Measurements from ENCODE around the gene ERBB4. TPM values are rescaled to one million over a fixed set of nuclear protein-coding genes. Genes with fewer than 3 reads are reported as not detected.

Gene ERBB4
- total RNA-seq, 1 donor from 2014 or later = 2.6 TPM

- TF ChIP-seq CTCF (IDR thresholded peaks at IDR 0.05; ENCODE audit: insufficient read depth, low read length, poor library complexity, severe bottlenecking) = no peak
- Histone ChIP-seq H3K27me3 (ENCODE audit: control insufficient read depth, insufficient read depth, low read length) (no peaks in the 10 kb centered on the region), H3K4me3 (ENCODE audit: low read depth, low read length) (no peak overlapping the region), H3K36me3 (ENCODE audit: control insufficient read depth, insufficient read depth, low read length) (no peaks in the 10 kb centered on the region)
- DNase-seq (ENCODE audit: low read depth) = no peak
These were observed 115.5 kb downstream of the ERBB4 start for GRCh38 chr2:212423089-212423488.

GRCh38 chr2:212421556-212422334 lies 116.9 kb downstream of the ERBB4 start:
- Histone ChIP-seq H3K36me3 (ENCODE audit: control insufficient read depth, insufficient read depth, low read length) (no peaks in the 10 kb centered on the region), H3K27me3 (ENCODE audit: control insufficient read depth, insufficient read depth, low read length) (no peaks in the 10 kb centered on the region), H3K4me3 (ENCODE audit: low read depth, low read length) (no peak overlapping the region)
- TF ChIP-seq CTCF (IDR thresholded peaks at IDR 0.05; ENCODE audit: insufficient read depth, low read length, poor library complexity, severe bottlenecking) = no peak
- no peak for DNase-seq (ENCODE audit: low read depth)

GRCh38 chr2:212416086-212416485 lies 122.5 kb downstream of the ERBB4 start:
- Histone ChIP-seq H3K36me3 (ENCODE audit: control insufficient read depth, insufficient read depth, low read length) (no peaks in the 10 kb centered on the region), H3K4me3 (ENCODE audit: low read depth, low read length) (no peak overlapping the region), H3K27me3 (ENCODE audit: control insufficient read depth, insufficient read depth, low read length) (no peaks in the 10 kb centered on the region)
- TF ChIP-seq CTCF (IDR thresholded peaks at IDR 0.05; ENCODE audit: insufficient read depth, low read length, poor library complexity, severe bottlenecking) = no peak
- no peak for DNase-seq (ENCODE audit: low read depth)

GRCh38 chr2:212414767-212415211 lies 123.8 kb downstream of the ERBB4 start:
- H3K27me3 ChIP-seq (ENCODE audit: control insufficient read depth, insufficient read depth, low read length) = no peaks in the 10 kb centered on the region
- no peak for TF ChIP-seq CTCF (IDR thresholded peaks at IDR 0.05; ENCODE audit: insufficient read depth, low read length, poor library complexity, severe bottlenecking)
- H3K4me3 ChIP-seq (ENCODE audit: low read depth, low read length) = no peak overlapping the region

GRCh38 chr2:212409560-212409959 lies 129.0 kb downstream of the ERBB4 start:
- no peak for TF ChIP-seq CTCF (IDR thresholded peaks at IDR 0.05; ENCODE audit: insufficient read depth, low read length, poor library complexity, severe bottlenecking)
- H3K27me3 ChIP-seq (ENCODE audit: control insufficient read depth, insufficient read depth, low read length) = no peaks in the 10 kb centered on the region
- H3K4me3 ChIP-seq (ENCODE audit: low read depth, low read length) = no peak overlapping the region
- no peaks in the 10 kb centered on the region for H3K36me3 ChIP-seq (ENCODE audit: control insufficient read depth, insufficient read depth, low read length)
- no peak for DNase-seq (ENCODE audit: low read depth)

More at GRCh38 chr2:212414767-212415211, 123.8 kb downstream of the ERBB4 start:
- no peak for DNase-seq (ENCODE audit: low read depth)
- H3K36me3 ChIP-seq (ENCODE audit: control insufficient read depth, insufficient read depth, low read length) = no peaks in the 10 kb centered on the region

GRCh38 chr2:212408524-212408923 lies 130.1 kb downstream of the ERBB4 start:
- no peak for TF ChIP-seq CTCF (IDR thresholded peaks at IDR 0.05; ENCODE audit: insufficient read depth, low read length, poor library complexity, severe bottlenecking)
- H3K27me3 ChIP-seq (ENCODE audit: control insufficient read depth, insufficient read depth, low read length) = no peaks in the 10 kb centered on the region
- DNase-seq (ENCODE audit: low read depth) = no peak

More at GRCh38 chr2:212408524-212408923, 130.1 kb downstream of the ERBB4 start:
- Histone ChIP-seq H3K4me3 (ENCODE audit: low read depth, low read length) (no peak overlapping the region), H3K36me3 (ENCODE audit: control insufficient read depth, insufficient read depth, low read length) (no peaks in the 10 kb centered on the region)

Data from kidney epithelial cell (primary cell).